ENCODE data around the gene FGA.

The FGA gene

DNA sequence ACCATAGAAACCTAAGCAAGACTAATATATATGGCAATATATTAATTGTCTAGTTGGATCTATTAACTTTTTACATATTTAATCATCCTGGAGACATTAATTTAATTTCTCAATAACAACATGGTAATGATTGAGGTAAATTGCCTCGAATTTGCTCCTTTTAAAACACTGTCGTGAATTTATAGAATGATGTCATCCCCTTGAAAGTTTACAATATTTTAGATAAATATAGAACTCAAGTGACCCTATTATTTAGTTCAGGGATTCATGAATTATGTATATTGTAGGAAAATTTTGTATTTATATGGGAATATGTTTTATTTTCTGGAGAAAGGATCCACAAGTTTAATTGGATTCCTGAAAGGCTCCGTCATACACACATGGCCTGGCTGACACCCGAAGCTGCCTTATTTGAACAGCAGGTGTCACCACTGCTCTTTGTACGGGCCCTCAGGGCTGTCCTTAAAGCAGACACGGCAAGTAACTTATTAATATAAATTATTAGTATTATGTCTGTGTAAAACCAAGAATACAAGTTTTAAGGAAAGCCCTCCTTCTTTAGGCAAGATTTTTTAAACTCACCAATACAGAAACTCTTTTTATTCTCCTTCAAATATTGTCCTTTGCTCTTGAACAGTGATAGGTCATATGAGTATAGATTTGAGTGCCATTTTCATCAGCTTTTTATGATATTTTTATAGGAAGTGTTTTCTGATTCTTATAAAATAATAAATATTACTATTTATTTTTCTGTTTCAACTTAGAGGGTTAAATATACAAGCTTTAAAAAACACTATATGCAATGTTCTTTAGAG is 38.5 kb downstream of the FGA start:
- TF ChIP-seq, protein P1, sequence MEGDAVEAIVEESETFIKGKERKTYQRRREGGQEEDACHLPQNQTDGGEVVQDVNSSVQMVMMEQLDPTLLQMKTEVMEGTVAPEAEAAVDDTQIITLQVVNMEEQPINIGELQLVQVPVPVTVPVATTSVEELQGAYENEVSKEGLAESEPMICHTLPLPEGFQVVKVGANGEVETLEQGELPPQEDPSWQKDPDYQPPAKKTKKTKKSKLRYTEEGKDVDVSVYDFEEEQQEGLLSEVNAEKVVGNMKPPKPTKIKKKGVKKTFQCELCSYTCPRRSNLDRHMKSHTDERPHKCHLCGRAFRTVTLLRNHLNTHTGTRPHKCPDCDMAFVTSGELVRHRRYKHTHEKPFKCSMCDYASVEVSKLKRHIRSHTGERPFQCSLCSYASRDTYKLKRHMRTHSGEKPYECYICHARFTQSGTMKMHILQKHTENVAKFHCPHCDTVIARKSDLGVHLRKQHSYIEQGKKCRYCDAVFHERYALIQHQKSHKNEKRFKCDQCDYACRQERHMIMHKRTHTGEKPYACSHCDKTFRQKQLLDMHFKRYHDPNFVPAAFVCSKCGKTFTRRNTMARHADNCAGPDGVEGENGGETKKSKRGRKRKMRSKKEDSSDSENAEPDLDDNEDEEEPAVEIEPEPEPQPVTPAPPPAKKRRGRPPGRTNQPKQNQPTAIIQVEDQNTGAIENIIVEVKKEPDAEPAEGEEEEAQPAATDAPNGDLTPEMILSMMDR (IDR thresholded peaks at IDR 0.05; ENCODE audit: control extremely low read depth, extremely low read depth, low read depth, missing control alignments): peak; percentile 77
- peak; percentile 57 for DNase-seq (ENCODE audit: extremely low spot score)
- CTCF ChIA-PET: interaction anchor here (0.6 to 20.2 kb wide), 22 partner anchors 7 to 822 kb away, joined by 3 to 550 read pairs (median 4); partner anchors contain the start of gene FGG
- POLR2A ChIA-PET: no interaction called here

DNA sequence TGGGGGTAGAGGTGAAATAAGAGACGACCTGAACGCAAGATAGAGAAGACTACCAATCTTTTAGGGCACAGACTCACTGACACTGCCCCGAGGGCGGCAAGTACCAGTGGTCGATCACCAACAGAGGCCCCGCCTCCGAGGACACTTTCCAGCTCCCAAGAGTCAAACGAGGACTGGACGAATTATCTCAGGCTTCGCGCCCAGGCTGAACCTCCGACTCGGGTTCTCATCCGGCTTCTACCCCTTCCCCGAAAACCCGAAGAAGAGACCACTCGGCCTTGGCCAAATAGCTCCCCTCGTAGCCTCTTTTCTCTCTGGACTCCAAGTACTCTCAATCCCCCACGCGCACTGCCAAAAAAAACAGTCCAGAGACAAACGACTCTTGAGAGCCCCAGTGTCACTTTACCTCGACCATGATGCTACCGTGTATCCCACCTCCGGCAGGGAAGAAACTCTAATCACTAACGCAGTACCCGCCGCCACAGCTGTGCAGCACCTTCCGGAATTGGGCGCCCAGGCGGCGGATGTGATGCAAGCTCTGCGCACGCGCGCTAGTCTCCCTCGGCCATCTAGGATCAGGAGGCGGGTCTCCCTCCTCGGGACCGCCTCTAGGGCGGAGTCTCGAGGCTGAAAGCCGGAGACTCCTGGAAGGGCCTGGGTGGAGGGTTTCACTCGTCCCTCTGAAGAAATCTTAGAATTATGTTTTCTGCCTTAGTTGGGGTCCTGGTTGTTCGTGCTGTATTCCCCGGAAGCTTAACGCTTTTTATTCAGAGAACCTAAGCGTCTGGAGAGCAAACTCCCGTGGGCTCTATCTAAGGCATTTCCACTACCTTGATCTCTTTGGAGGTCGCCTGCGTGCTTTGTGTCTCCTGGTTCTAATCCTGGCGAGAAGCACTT is 40.4 kb downstream of the FGA start, which contains the start of gene PLRG1:
PLRG1 (minus strand) TSS at position 507 of the 897 bp plus-strand sequence; CDS start at position 415, 92 bp downstream.
- TF ChIP-seq, protein P1 (IDR thresholded peaks at IDR 0.05; ENCODE audit: control extremely low read depth, extremely low read depth, low read depth, missing control alignments): no peak
- POLR2A ChIA-PET: interaction anchor here (0.7 to 1.1 kb wide), 2 partner anchors 77 to 88 kb away, joined by 3 read pairs; no protein-coding TSS in a partner anchor
- CTCF ChIA-PET: interaction anchor here (0.8 to 20.2 kb wide), 14 partner anchors 9 to 219 kb away, joined by 3 to 550 read pairs (median 4); partner anchors contain the start of genes FGA, FGB and FGG
- peak; percentile 93 for DNase-seq (ENCODE audit: extremely low spot score)

DNA sequence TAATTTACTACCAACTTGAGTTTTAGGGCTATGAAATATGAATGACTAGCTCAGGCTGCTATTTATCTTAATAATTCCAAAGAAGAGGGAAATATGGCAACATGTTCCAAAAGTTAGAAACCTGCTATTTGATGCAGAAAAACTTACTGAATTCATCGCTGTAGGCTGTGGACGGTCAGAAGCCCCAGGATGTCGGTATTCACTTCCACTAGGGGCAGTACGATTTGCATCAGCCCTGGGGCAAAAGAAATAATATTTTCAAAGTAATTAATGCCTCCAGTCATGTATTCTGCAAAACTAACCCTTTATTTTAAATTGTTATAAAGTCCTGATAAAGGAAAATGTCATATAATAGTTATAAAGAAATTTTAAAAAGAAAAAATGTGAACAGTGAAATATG is 44.9 kb downstream of the FGA start:
- ChIA-PET CTCF (interaction anchor here (1.2 to 20.2 kb wide), 6 partner anchors 8 to 76 kb away, joined by 3 to 550 read pairs (median 6); no protein-coding TSS in a partner anchor), POLR2A (no interaction called here)
- no peak for DNase-seq (ENCODE audit: extremely low spot score)
- TF ChIP-seq, protein P1 (IDR thresholded peaks at IDR 0.05; ENCODE audit: control extremely low read depth, extremely low read depth, low read depth, missing control alignments): no peak

DNA sequence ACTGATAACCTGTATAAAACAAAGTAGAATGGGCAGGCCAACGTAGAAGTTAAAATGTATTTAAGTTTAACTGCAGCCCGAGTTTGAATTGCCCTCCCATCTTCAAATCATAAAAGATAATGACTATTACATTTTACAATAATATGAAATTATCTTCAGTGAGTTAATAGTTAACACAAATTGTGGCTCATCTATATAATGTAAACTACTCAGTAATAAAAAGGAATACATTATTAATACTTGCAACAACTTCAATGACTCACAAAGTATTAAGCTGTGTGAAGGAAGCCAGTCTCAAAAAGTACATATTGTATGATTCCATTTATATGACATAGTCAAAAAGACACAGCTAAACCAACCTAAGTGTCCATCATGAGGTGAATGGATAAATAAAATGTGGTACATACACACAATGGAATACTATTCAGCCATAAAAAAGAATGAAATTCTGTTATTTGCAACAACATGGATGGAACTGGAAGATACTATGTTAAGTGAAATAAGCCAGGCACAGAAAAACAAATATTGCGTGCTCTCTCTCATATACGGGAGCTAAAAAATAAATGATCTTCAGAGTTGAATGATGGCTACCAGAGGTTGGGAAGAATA is 48.2 kb downstream of the FGA start:
- POLR2A ChIA-PET: no interaction called here
- TF ChIP-seq, protein P1 (IDR thresholded peaks at IDR 0.05; ENCODE audit: control extremely low read depth, extremely low read depth, low read depth, missing control alignments): no peak

More for the DNA sequence above, 48.2 kb downstream of the FGA start:
- no peak for DNase-seq (ENCODE audit: extremely low spot score)
- CTCF ChIA-PET: interaction anchor here (1.4 to 20.2 kb wide), 4 partner anchors 10 to 80 kb away, joined by 5 to 550 read pairs (median 13); no protein-coding TSS in a partner anchor
